ENCODE data around the gene ARL5B.

Gene ARL5B

DNA sequence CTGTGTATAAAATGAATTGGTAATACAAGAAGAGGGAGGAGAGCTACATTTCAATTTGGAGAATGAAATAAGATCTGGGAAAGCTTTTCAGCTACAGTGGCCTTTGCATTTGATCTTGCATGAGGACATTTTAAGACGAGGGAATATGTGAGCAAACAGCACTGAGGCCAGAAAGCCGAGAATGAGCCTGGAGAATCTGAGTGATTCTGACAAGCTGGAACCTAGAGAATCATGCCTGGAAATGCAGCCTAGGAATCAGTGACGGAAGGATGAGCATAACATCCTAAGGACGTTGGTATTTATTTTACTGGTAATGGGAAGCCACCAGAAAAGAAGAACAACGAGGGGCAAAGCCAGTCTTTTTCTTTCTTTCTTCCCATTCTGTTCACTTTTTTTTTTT is 44.3 kb downstream of the ARL5B start:
- no peak for DNase-seq (ENCODE audit: low read depth)

- no peak for DNase-seq (ENCODE audit: low read depth)
Measured at GRCh38 chr10:18710201-18710653, 51.0 kb downstream of the ARL5B start.

DNA sequence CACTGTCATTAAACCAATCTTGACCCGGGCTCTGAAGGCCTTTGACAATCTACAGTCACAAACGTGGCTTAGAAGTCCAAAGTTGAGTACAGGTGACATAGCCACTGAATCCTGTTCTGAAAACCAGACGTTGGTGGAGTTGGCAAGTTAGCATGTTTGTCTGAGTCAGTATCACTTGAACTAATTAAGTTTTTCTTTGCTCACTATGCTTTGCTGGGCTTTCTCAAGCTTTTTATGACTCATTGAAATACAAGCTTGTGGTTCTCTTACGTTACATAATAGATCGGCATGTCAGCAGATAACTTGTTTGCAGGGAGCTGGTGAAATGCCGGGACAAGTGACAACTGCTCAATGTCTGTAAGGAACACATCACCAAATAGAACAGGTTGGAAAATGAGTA is 53.8 kb downstream of the ARL5B start:
- DNase-seq (ENCODE audit: low read depth) = peak; percentile 87

- no peak for DNase-seq (ENCODE audit: low read depth)
Measured at GRCh38 chr10:18718991-18719390, 59.8 kb downstream of the ARL5B start.

- peak; percentile 25 for DNase-seq (ENCODE audit: low read depth)
Measured at GRCh38 chr10:18719811-18720210, 60.6 kb downstream of the ARL5B start.

GRCh38 chr10:18721067-18721466 is 61.8 kb downstream of the ARL5B start:
- DNase-seq (ENCODE audit: low read depth) = no peak

DNA sequence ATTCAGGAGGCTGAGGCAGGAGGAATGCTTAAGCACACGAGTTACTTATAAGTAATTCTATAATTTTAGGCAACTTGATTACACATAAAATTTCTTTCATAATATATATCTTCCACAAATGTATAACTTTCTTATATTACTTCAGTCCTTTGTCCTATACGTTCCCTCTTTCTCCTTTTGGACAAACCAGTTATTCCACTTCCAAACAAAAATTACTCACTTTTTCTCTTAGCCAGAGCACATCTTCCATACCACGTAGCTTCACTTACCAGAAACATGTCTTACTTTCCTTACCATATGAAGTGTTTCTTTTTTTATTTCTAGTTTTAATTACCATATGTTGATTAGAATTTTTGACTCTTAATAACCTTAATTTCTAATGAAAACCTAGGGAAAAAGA is 64.6 kb downstream of the ARL5B start:
- DNase-seq (ENCODE audit: low read depth) = no peak
